Sigmoid colon (tissue), 4 donors: ENCODE measurements around the gene MGA.

ENCODE experiments used
- POLR2A ChIP-seq, 2 donors: fragments of 450-650 bp; IDR thresholded peaks; one replicate each; pipeline ENCODE4 v1.6.1; 2016; ENCODE audit warnings: antibody characterized with exemption in 2 of 2, mild to moderate bottlenecking in 2 of 2, moderate library complexity in 2 of 2
- POLR2AphosphoS5 ChIP-seq, 4 donors: sonication (generic); formaldehyde crosslinking; IDR thresholded peaks; one replicate each; pipeline ENCODE4 v1.6.1; 2017; ENCODE audit warnings: antibody characterized with exemption in 4 of 4
- TF ChIP-seq, protein P1 (sequence below), 4 experiments: fragments of 450-650 bp in 3 of 4; fragments of 200-600 bp in 1 of 4; IDR thresholded peaks; one replicate each; pipeline ENCODE4 v1.5.1; 2016 to 2019; ENCODE audit warnings: antibody characterized with exemption in 4 of 4, mild to moderate bottlenecking in 3 of 4, moderate library complexity in 2 of 4

DNA sequence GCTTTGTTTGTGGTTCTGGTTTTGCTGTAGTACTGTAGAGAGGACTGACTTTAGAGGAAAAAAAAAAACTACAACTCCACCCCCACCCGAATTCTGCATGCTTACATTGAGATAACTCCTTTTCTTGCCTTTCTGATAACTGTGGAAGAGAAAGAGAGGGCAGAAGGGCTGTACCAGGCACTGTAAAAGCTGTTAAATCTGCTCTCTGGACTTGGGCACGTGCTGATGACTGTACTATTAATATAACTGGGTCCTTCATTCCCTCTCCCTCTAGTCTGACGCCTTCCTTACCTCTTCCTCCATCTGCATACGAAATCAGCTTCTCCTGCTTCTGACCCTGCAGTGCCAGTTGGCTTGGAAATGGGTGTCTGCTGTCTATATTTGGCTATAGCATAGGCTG is 129.0 kb downstream of the MGA start:
- TF ChIP-seq POLR2AphosphoS5 (IDR thresholded peaks at IDR 0.05) (no peak), POLR2A (IDR thresholded peaks at IDR 0.05) (no peak)
- TF ChIP-seq, protein P1, sequence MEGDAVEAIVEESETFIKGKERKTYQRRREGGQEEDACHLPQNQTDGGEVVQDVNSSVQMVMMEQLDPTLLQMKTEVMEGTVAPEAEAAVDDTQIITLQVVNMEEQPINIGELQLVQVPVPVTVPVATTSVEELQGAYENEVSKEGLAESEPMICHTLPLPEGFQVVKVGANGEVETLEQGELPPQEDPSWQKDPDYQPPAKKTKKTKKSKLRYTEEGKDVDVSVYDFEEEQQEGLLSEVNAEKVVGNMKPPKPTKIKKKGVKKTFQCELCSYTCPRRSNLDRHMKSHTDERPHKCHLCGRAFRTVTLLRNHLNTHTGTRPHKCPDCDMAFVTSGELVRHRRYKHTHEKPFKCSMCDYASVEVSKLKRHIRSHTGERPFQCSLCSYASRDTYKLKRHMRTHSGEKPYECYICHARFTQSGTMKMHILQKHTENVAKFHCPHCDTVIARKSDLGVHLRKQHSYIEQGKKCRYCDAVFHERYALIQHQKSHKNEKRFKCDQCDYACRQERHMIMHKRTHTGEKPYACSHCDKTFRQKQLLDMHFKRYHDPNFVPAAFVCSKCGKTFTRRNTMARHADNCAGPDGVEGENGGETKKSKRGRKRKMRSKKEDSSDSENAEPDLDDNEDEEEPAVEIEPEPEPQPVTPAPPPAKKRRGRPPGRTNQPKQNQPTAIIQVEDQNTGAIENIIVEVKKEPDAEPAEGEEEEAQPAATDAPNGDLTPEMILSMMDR (IDR thresholded peaks at IDR 0.05): no peak
